Heart right ventricle (tissue), 16 donors: ENCODE results near the gene KRT3. TPM values are rescaled to one million over a fixed set of nuclear protein-coding genes. Genes with fewer than 3 reads are reported as not detected.

Source experiments
- ATAC-seq, 8 donors: fragments of 200-7000 bp; cut with Tn5 transposase; one replicate each; pipeline ENCODE4 v1.9.1; 2020; ENCODE audit warnings: mild to moderate bottlenecking in 8 of 8, moderate library complexity in 8 of 8, moderate number of reproducible peaks in 1 of 8
- DNase-seq, 2 donors: peaks; one replicate each; pipeline ENCODE4 v3.0.0-alpha.2; 2020
- H3K27ac ChIP-seq, 10 donors: fragments of 200-600 bp; sonication (generic) in 2 of 10; one replicate each; pipeline versions ENCODE4 v1.5.0 to v1.8.0; 2020 to 2022; ENCODE audit warnings: mild to moderate bottlenecking in 3 of 10
- H3K27me3 ChIP-seq, 7 donors: fragments of 200-600 bp; one replicate each; pipeline ENCODE4 v1.8.0; 2021 to 2022; ENCODE audit warnings: mild to moderate bottlenecking in 2 of 7
- H3K36me3 ChIP-seq, 9 donors: fragments of 200-600 bp; sonication (generic) in 1 of 9; one replicate each; pipeline versions ENCODE4 v1.5.0 to v1.8.0; 2020 to 2022; ENCODE audit warnings: mild to moderate bottlenecking in 2 of 9
- H3K4me1 ChIP-seq, 9 donors: fragments of 200-600 bp; sonication (generic) in 1 of 9; one replicate each; pipeline versions ENCODE4 v1.5.0 to v1.8.0; 2020 to 2022; ENCODE audit warnings: mild to moderate bottlenecking in 4 of 9
- H3K4me3 ChIP-seq, 10 donors: fragments of 200-600 bp; sonication (generic) in 2 of 10; one replicate each; pipeline versions ENCODE4 v1.5.0 to v1.8.0; 2020 to 2022; ENCODE audit warnings: mild to moderate bottlenecking in 7 of 10, moderate library complexity in 2 of 10
- H3K9me3 ChIP-seq, 11 donors: fragments of 200-600 bp in 10 of 11; sonication (generic) in 2 of 11; one replicate each; pipeline versions ENCODE4 v1.5.0 to v1.8.0; 2013 to 2022; ENCODE audit warnings: mild to moderate bottlenecking in 2 of 11, control low read depth in 1 of 11, moderate library complexity in 1 of 11
- WGBS, 2 donors: extraction: QIAGEN DNeasy Blood & Tissue Kit; methylation state at CpG; one replicate each; pipeline ENCODE4 v1.1.7; 2013; ENCODE audit warnings: inconsistent platforms in 1 of 2; 5-methylcytosine and 5-hydroxymethylcytosine counted together
- intact Hi-C, 10 donors: fragments of 100-400 bp; cut with DNase I; formaldehyde crosslinking; loops; one replicate each; pipeline versions ENCODE4 v1.11.1 to v1.14.2; 2022
- polyA plus RNA-seq, 2 donors: library from polyadenylated mRNA; stranded (reverse); fragments of 200-250 nt; gene quantifications; one replicate each; pipeline ENCODE4 v1.2.3, GENCODE V29; 2013
- total RNA-seq, 10 donors: library from RNA; stranded (reverse); fragmentation: NEBNext Ultra II Directional in 3 of 10; extraction: Animal tissue kit (Norgen Biotek cat#: 25700) in 3 of 10; gene quantifications; one replicate each; pipeline versions ENCODE4 v1.2.1 to v1.2.4, GENCODE V29; 2021 to 2023
- TF ChIP-seq, protein P1 (sequence below), 9 donors: fragments of 200-600 bp; sonication (generic) in 2 of 9; IDR thresholded peaks; one replicate each; pipeline versions ENCODE4 v1.5.0 to v1.8.0; 2021 to 2022; ENCODE audit warnings: antibody characterized with exemption in 9 of 9, mild to moderate bottlenecking in 5 of 9, moderate library complexity in 1 of 9
- donor health status: Arrhythmogenic right ventricular cardiomyopathy.
- donor health status: ischemic (EF 13 %, LVEDD 7.1; RV severe dilation, severe dysfunction).
- donor health status: healthy with polysubstance abuse.
- donor health status: DM: no; HTN: yes; CAD: no.
- donor health status: DM: no; HTN: no; CAD: no.
- donor health status: ischemic (EF 25% LVEDD 6.9; RV normal size, moderate dysfunction).
- donor health status: ischemic (EF 25% LVEDD 5.7; RV mildly dilated, moderate dysfunction).
- donor health status: healthy.
- donor health status: DM: yes; HTN: yes; CAD: no.
- donor health status: Ischemic cardiomyopathy.
- donor health status: ischemic (EF 35%, LVEDD 5.7; RV mildly dilated, moderate dysfunction).
- donor health status: nonischemic (EF 11% LVEDD 7.7; RV severe dilation, severe dysfunction).
- donor health status: DM: yes; HTN: yes; CAD: no.
- donor health status: PGD.
- donor health status: ischemic (EF 29% LVEDD 5.4; RV normal size, mild dysfunction).
- donor health status: nonischemic (EF 23%, LVEDD 6.1; RV moderate dilation, normal function).

Gene KRT3
- total and polyA plus RNA-seq, 12 donors: not detected

DNA sequence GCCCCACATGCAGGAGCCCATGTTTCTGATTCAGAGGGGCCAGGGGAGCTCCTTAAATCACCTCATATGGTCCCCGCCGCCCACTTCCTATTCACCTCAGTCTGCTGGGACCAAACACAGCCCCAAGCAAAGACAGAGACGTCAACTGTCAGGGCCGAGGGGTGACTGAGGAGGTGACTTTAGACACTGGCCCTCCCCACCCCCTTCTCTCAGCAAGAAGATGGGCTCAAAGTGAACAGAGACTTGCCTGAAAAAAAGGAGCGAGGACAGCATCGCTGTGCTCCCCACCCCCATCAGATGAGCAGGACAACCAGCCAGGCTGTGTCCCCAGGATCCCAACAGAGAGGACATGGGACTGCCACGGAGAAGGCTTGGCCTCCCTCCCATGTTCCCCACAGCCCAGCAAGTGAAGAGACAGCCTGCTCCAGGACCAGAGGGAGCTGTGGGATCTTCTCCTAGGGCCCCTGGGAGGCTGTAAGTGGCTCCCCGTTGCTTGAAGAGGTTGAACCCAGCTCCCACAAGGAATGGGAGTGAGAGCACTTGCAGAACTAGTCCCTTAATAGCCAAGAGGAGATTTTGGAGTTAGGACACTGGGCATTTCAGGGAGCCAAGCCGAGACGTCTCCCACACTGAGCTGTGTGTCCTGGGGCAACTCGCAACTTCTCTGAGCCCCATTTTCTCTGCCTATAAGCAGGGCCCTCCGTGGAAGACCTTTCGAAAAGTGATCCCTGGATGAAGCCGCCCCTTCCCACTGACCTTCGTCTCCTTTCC, 39.5 kb upstream of the KRT3 start:
- TF ChIP-seq, protein P1, sequence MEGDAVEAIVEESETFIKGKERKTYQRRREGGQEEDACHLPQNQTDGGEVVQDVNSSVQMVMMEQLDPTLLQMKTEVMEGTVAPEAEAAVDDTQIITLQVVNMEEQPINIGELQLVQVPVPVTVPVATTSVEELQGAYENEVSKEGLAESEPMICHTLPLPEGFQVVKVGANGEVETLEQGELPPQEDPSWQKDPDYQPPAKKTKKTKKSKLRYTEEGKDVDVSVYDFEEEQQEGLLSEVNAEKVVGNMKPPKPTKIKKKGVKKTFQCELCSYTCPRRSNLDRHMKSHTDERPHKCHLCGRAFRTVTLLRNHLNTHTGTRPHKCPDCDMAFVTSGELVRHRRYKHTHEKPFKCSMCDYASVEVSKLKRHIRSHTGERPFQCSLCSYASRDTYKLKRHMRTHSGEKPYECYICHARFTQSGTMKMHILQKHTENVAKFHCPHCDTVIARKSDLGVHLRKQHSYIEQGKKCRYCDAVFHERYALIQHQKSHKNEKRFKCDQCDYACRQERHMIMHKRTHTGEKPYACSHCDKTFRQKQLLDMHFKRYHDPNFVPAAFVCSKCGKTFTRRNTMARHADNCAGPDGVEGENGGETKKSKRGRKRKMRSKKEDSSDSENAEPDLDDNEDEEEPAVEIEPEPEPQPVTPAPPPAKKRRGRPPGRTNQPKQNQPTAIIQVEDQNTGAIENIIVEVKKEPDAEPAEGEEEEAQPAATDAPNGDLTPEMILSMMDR (IDR thresholded peaks at IDR 0.05): no peak
- Histone ChIP-seq H3K27ac (no peak overlapping the region), H3K36me3 (no peaks in the 10 kb centered on the region), H3K9me3 (no peaks in the 10 kb centered on the region), H3K4me3 (no peak overlapping the region), H3K27me3 (peaks cover 0 to 77% (median 41%) of the 10 kb centered on the region in 7 donors), H3K4me1 (peaks cover 0 to 3% (median 0%) of the 10 kb centered on the region in 9 donors)
- 77 to 78% methylated on average over 15 of the region's 15 CpGs for WGBS, 2 donors
- intact Hi-C loops: no loop called here
- DNase-seq (no peak), ATAC-seq (no peak)

DNA sequence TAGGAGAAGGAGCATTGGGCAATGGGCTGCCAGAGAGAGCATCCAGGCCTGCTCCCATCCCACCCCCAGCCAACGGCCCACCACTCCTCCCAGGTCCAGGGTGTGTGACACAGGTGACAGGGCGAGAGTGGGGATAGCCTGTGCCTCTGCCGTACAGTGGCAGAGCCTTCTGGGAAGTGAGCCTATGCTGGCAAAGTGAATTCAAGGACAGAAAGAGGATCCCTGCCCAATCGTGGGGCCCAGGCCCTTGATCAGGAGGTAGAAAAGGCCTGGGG, 38.7 kb upstream of the KRT3 start:
- intact Hi-C loops: no loop called here
- peaks cover 0 to 3% (median 0%) of the 10 kb centered on the region in 9 donors for H3K4me1 ChIP-seq
- no peak overlapping the region for H3K4me3 ChIP-seq
- peaks cover 0 to 75% (median 38%) of the 10 kb centered on the region in 7 donors for H3K27me3 ChIP-seq
- TF ChIP-seq, protein P1 (IDR thresholded peaks at IDR 0.05): no peak
- H3K9me3 ChIP-seq: no peaks in the 10 kb centered on the region
- no peak for DNase-seq
- no peak overlapping the region for H3K27ac ChIP-seq
- H3K36me3 ChIP-seq: no peaks in the 10 kb centered on the region
- ATAC-seq: no peak
- WGBS, 2 donors: 62 to 71% methylated on average over 4 of the region's 4 CpGs

DNA sequence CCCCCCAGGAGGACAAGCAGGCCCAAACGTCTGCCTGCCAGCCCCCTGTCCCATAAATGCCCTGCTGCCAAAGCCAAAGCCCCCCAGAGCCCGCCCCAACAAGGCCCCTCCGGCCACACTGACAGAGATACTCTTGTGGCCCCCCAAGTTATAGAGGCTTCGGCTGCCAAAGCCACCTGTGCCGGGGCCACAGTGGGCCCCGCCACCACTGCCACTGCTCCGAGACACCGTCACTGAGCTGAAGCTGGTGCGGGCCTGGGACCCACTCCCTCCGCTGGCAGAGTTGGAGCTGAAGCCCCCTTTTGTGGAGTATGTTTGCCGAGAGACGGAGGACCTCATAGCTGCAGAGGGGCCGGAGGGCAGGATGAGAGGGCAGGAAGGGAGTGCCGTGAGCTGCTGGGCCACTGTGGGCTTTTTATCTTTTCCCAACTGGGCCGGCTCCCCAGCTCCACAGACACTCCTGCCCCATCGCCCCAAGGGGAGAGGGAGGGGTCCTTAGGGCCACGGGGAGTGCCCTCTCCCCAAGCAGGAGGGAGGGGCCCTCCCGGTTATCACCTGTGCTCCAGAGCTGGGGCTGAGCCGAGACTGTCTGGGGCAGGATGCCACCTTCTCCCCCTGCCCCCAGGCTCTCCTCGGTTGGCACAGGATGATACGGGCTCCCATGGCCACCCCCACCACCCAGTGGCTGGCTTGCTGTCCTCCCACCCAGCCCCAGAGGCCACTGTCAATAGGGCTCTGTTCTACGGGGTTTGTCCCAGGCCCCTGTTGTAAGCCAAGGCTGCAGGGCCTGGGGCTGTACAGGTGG, 38.2 kb upstream of the KRT3 start, which contains the start of gene KRT79:
KRT79 (minus strand) TSS at position 390 of the 805 bp plus-strand sequence; CDS start at position 339, 51 bp downstream.
- no peak for ATAC-seq
- TF ChIP-seq, protein P1 (IDR thresholded peaks at IDR 0.05): no peak
- WGBS, 2 donors: 86 to 89% methylated on average over 21 to 22 of the region's 22 CpGs

DNA sequence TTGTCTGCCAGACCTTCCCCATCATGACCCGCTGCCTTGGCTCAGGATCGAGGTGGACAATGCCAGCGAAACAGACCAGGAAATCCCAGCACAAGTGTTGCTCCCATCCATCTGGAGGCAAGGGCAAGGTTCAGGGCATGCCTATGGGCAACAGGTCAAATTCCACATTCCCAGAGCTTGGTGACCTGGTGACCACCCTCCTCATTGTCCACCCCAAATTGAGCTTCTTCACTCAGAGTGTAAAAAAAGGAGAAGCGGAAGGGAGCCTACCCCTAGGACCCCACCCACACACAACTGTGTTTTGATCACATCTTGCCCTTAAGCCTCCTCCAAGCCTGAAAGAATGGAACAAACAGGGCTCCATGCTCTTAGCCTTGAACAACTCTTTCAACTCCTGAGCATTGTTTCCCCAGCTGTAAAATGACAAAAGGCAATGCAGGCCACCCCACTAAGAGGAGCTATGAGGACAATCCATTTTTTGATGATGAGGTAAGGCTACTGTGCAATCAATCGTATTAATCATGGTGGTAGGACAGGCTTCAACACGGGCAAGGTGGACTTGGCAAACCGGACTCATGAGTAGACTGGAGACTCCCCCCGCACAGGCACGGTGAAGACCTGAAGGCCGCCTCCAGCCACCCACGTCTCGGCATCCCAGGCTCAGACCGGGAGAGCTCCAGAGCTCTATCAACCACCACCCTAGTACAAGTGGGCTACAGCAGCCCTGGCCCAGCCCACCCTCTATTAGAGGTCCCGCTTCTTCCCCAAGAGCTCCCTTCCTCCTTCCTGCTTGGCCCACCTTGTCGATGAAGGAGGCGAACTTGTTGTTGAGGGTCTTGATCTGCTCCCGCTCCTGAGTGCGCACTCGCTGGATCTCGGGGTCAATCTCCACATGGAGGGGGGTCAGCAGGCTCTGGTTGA, 37.3 kb upstream of the KRT3 start:
- H3K27ac ChIP-seq: no peak overlapping the region
- H3K9me3 ChIP-seq: no peaks in the 10 kb centered on the region
- DNase-seq (no peak), ATAC-seq (no peak)
- H3K4me3 ChIP-seq: no peak overlapping the region
- intact Hi-C loops: no loop called here
- peaks cover 0 to 62% (median 24%) of the 10 kb centered on the region in 7 donors for H3K27me3 ChIP-seq
- TF ChIP-seq, protein P1 (IDR thresholded peaks at IDR 0.05): no peak
- H3K36me3 ChIP-seq: no peaks in the 10 kb centered on the region
- H3K4me1 ChIP-seq: peaks cover 0 to 3% (median 0%) of the 10 kb centered on the region in 9 donors
- WGBS, 2 donors: 88 to 92% methylated on average over 20 of the region's 20 CpGs

More for the DNA sequence above, 38.2 kb upstream of the KRT3 start, which contains the start of gene KRT79:
- Histone ChIP-seq H3K27ac (no peak within 1 kb of the TSS), H3K36me3 (no peaks in the 10 kb centered on the region), H3K27me3 (peaks cover 0 to 71% (median 33%) of the 10 kb centered on the region in 7 donors), H3K4me1 (peaks cover 0 to 3% (median 0%) of the 10 kb centered on the region in 9 donors), H3K9me3 (no peaks in the 10 kb centered on the region), H3K4me3 (no peak within 1 kb of the TSS)
- intact Hi-C loops: no loop called here
- no peak for DNase-seq
